ENCODE data around the gene ANKLE1. TPM values are rescaled to one million over a fixed set of nuclear protein-coding genes. Genes with fewer than 3 reads are reported as not detected.

The ANKLE1 gene
- total RNA-seq, 1 donor from 2014 or later = 0.99 TPM

DNA sequence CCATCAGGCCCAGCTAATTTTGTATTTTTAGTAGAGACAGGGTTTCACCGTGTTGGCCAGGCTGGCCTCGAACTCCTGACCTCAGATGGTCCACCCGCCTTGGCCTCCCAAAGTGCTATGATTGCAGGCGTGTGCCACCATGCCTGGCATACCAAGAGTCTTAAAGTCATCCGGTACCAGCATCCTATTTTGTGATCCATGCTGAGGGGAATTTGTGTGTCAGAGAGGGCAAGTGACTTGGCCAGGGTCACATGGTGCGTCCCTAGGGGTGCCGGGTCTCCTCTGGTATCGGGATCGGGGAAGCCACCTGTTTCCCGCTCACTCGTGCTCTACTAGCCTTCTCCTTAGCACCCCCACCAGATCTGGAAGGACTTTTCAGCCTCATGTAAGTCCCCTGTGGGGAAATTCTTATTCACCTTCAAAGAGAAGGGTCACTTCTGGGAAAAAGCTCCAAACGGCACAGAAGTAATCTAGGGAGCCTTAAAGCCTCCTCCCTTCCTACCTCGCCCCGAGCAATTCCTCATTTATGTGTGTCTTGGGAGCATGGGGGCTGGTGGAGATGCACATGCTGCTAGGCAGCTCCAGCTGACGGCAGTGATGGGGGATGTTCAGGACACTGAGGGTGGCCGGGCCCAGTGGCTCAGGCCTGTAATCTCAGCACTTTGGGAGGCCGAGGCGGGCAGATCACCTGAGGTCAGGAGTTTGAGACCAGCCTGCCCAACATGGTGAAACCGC is 6.1 kb upstream of the ANKLE1 start:
- H3K9me3 Mint-ChIP-seq (ENCODE audit: unreplicated experiment) = no peaks in the 10 kb centered on the region
- DNase-seq (ENCODE audit: extremely low spot score, unreplicated experiment) = no peak
- H3K36me3 Mint-ChIP-seq (ENCODE audit: unreplicated experiment) = peaks cover 23% of the 10 kb centered on the region
- H3K27ac Mint-ChIP-seq (ENCODE audit: unreplicated experiment) = no peak overlapping the region
- no peak for TF ChIP-seq CTCF (IDR thresholded peaks at IDR 0.05)
- H3K4me1 Mint-ChIP-seq (ENCODE audit: unreplicated experiment) = no peaks in the 10 kb centered on the region
- H3K4me3 Mint-ChIP-seq (ENCODE audit: unreplicated experiment) = no peak overlapping the region
- no peaks in the 10 kb centered on the region for H3K27me3 Mint-ChIP-seq (ENCODE audit: unreplicated experiment)

DNA sequence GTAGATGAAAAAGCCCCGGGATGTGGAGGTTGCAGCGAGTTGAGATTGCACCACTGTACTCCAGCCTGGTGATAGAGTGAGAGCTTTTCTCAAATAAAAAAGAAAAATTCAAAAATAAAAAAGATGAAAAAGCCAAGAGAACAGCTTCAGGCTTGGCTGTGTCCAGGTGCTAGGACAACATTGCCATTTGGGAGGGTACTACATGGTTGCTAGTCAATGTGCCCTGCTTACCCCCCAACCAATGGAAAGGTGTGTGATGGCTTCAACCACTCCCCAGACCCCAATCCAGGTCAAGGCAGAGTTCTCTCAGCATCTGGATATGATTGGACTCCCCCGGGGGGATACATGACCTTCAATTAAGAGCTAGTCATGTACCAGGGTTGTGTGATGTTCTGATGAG is 2.3 kb upstream of the ANKLE1 start:
- Mint-ChIP-seq H3K4me3 (ENCODE audit: unreplicated experiment) (no peak overlapping the region), H3K27ac (ENCODE audit: unreplicated experiment) (no peak overlapping the region), H3K36me3 (ENCODE audit: unreplicated experiment) (peaks cover 13% of the 10 kb centered on the region), H3K4me1 (ENCODE audit: unreplicated experiment) (peaks cover 3% of the 10 kb centered on the region), H3K27me3 (ENCODE audit: unreplicated experiment) (no peaks in the 10 kb centered on the region), H3K9me3 (ENCODE audit: unreplicated experiment) (no peaks in the 10 kb centered on the region)
- no peak for TF ChIP-seq CTCF (IDR thresholded peaks at IDR 0.05)
- no peak for DNase-seq (ENCODE audit: extremely low spot score, unreplicated experiment)

DNA sequence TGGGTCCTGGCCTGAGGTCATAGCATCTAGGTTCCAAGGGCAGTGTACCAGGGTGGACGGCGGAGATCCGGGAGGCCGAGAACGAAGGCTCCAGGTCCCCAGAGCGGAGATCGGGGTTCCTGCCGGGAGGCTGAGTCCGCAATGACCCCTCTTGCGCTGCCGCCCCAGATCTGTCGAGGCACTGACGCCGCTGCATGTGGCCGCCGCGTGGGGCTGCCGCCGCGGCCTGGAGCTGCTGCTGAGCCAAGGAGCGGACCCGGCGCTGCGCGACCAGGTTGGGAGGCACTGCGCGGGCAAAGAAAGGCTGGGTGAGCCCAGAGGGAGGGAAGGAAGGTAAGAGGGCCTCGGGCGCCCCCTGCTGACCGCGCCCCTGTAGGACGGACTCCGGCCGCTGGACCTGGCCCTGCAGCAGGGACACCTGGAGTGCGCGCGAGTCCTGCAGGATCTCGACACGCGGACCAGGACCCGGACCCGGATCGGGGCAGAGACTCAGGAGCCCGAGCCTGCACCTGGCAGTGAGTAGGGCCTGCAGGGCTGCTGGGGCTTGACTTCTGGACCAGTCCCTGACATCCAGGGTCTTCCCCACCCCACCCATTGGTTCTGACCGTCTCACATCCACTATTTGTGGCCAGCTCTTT is 906 bp downstream of the ANKLE1 start:
- H3K4me1 Mint-ChIP-seq (ENCODE audit: unreplicated experiment) = peaks cover 3% of the 10 kb centered on the region
- peak overlapping the region; percentile 65 for H3K4me3 Mint-ChIP-seq (ENCODE audit: unreplicated experiment)
- H3K27me3 Mint-ChIP-seq (ENCODE audit: unreplicated experiment) = no peaks in the 10 kb centered on the region
- H3K9me3 Mint-ChIP-seq (ENCODE audit: unreplicated experiment) = no peaks in the 10 kb centered on the region
- H3K27ac Mint-ChIP-seq (ENCODE audit: unreplicated experiment) = no peak overlapping the region
- TF ChIP-seq CTCF (IDR thresholded peaks at IDR 0.05) = peak; percentile 96
- peaks cover under 1% of the 10 kb centered on the region for H3K36me3 Mint-ChIP-seq (ENCODE audit: unreplicated experiment)
- peak; percentile 95 for DNase-seq (ENCODE audit: extremely low spot score, unreplicated experiment)

DNA sequence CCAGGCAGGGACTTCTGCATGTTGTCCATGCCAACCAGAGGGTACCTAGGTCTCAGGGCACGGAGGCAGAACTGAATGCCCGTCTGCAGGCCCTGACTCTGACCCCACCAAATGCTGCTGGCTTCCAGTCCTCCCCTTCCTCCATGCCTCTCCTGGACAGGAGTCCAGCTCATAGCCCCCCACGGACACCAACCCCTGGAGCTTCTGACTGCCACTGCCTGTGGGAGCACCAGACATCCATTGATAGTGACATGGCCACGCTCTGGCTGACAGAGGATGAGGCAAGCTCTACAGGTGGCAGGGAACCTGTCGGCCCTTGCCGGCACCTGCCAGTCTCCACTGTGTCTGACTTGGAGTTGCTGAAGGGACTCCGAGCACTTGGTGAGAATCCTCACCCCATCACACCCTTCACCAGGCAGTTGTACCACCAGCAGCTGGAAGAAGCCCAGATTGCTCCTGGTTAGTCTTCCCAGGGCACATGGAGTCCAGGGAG is 1.8 kb downstream of the ANKLE1 start:
- Mint-ChIP-seq H3K36me3 (ENCODE audit: unreplicated experiment) (no peaks in the 10 kb centered on the region), H3K4me1 (ENCODE audit: unreplicated experiment) (peaks cover 3% of the 10 kb centered on the region), H3K27me3 (ENCODE audit: unreplicated experiment) (no peaks in the 10 kb centered on the region), H3K9me3 (ENCODE audit: unreplicated experiment) (no peaks in the 10 kb centered on the region), H3K27ac (ENCODE audit: unreplicated experiment) (no peak overlapping the region), H3K4me3 (ENCODE audit: unreplicated experiment) (no peak overlapping the region)
- DNase-seq (ENCODE audit: extremely low spot score, unreplicated experiment) = no peak
- no peak for TF ChIP-seq CTCF (IDR thresholded peaks at IDR 0.05)

DNA sequence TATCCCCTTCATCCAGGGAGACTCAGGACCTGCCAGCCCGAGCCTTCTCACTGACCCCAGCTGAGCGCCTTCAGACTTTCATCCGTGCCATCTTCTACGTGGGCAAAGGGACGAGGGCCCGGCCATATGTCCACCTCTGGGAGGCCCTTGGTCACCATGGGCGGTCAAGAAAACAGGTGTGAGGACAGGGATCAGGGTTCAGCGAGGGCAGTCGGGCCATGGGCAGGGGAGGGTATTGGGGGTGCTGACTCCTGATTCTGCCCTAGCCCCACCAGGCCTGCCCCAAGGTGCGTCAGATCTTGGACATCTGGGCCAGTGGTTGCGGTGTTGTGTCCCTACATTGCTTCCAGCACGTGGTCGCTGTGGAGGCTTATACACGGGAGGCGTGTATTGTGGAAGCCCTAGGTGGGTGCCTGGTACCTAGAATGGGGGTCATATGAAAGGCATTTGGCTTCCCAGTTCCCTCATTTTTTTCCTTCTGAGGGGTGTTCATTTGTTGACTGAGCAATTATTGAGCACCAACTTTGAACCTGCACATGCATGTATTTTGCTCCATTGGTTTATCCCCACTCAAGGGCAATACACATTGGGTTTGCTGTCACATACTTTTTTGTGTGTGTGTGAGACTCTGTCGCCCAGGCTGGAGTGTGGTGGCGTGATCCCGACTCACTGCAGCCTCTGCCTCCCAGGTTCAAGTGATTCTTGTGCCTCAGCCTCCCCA is 3.9 kb downstream of the ANKLE1 start:
- DNase-seq (ENCODE audit: extremely low spot score, unreplicated experiment) = no peak
- Mint-ChIP-seq H3K27me3 (ENCODE audit: unreplicated experiment) (no peaks in the 10 kb centered on the region), H3K27ac (ENCODE audit: unreplicated experiment) (no peak overlapping the region)

More for the DNA sequence above, 3.9 kb downstream of the ANKLE1 start:
- H3K4me3 Mint-ChIP-seq (ENCODE audit: unreplicated experiment) = no peak overlapping the region
- no peak for TF ChIP-seq CTCF (IDR thresholded peaks at IDR 0.05)
- no peaks in the 10 kb centered on the region for H3K36me3 Mint-ChIP-seq (ENCODE audit: unreplicated experiment)
- H3K9me3 Mint-ChIP-seq (ENCODE audit: unreplicated experiment) = no peaks in the 10 kb centered on the region
- peaks cover 6% of the 10 kb centered on the region for H3K4me1 Mint-ChIP-seq (ENCODE audit: unreplicated experiment)

Measured in osteocyte (in vitro differentiated cells).